ENCODE measurements around the gene BSPRY.

GRCh38 chr9:113355040-113355596 lies 5.8 kb downstream of the BSPRY start:
- TF ChIP-seq CTCF (conservative IDR thresholded peaks at IDR 0.05; ENCODE audit: low read depth in 2 of 2) = peak; percentile 48 to 58
- no peak for TF ChIP-seq ZNF114 (CRISPR knock-in tag; IDR thresholded peaks at IDR 0.05)
